ENCODE data around the gene OR7A10.

DNA sequence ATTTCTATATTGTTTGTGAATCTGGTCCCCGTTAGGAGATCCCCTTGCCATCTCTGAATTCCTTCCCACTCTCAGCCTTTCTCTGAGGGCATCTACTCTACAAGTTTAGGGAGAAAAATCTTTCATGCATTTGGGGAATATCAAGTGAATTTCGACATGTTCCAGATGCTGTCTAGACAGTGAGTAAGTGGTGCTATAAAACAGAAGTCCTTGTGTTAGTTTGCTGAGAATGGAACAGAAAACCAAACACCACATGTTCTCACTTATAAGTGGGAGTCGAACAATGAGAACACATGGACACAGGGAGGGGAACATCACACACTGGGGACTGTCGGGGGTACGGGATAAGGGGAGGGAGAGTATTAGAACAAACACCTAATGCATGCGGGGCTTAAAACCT is 5.1 kb downstream of the OR7A10 start:
- TF ChIP-seq TAF1 (IDR thresholded peaks at IDR 0.05; ENCODE audit: low read depth): no peak
- TF ChIP-seq FOXM1 (IDR thresholded peaks at IDR 0.05; ENCODE audit: borderline replicate concordance, low read depth): no peak
- TF ChIP-seq, protein P1, sequence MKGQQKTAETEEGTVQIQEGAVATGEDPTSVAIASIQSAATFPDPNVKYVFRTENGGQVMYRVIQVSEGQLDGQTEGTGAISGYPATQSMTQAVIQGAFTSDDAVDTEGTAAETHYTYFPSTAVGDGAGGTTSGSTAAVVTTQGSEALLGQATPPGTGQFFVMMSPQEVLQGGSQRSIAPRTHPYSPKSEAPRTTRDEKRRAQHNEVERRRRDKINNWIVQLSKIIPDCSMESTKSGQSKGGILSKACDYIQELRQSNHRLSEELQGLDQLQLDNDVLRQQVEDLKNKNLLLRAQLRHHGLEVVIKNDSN (IDR thresholded peaks at IDR 0.05): no peak
- TF ChIP-seq YY1 (IDR thresholded peaks at IDR 0.05; ENCODE audit: low read depth): no peak
- no peak for TF ChIP-seq ZBTB7A (IDR thresholded peaks at IDR 0.05; ENCODE audit: low read depth)
- TF ChIP-seq, protein P2, sequence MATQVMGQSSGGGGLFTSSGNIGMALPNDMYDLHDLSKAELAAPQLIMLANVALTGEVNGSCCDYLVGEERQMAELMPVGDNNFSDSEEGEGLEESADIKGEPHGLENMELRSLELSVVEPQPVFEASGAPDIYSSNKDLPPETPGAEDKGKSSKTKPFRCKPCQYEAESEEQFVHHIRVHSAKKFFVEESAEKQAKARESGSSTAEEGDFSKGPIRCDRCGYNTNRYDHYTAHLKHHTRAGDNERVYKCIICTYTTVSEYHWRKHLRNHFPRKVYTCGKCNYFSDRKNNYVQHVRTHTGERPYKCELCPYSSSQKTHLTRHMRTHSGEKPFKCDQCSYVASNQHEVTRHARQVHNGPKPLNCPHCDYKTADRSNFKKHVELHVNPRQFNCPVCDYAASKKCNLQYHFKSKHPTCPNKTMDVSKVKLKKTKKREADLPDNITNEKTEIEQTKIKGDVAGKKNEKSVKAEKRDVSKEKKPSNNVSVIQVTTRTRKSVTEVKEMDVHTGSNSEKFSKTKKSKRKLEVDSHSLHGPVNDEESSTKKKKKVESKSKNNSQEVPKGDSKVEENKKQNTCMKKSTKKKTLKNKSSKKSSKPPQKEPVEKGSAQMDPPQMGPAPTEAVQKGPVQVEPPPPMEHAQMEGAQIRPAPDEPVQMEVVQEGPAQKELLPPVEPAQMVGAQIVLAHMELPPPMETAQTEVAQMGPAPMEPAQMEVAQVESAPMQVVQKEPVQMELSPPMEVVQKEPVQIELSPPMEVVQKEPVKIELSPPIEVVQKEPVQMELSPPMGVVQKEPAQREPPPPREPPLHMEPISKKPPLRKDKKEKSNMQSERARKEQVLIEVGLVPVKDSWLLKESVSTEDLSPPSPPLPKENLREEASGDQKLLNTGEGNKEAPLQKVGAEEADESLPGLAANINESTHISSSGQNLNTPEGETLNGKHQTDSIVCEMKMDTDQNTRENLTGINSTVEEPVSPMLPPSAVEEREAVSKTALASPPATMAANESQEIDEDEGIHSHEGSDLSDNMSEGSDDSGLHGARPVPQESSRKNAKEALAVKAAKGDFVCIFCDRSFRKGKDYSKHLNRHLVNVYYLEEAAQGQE (IDR thresholded peaks at IDR 0.05; ENCODE audit: low read depth): no peak
- no peak for TF ChIP-seq CEBPB (IDR thresholded peaks at IDR 0.05)
- no peak for TF ChIP-seq RAD21 (IDR thresholded peaks at IDR 0.05; ENCODE audit: low read depth)
- no peak for TF ChIP-seq EP300 (IDR thresholded peaks at IDR 0.05; ENCODE audit: borderline replicate concordance)
- no peak for TF ChIP-seq NFIC (IDR thresholded peaks at IDR 0.05)
- TF ChIP-seq, protein P3, sequence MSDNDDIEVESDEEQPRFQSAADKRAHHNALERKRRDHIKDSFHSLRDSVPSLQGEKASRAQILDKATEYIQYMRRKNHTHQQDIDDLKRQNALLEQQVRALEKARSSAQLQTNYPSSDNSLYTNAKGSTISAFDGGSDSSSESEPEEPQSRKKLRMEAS (IDR thresholded peaks at IDR 0.05): no peak
